Measurements from ENCODE around the gene ELF5.

ELF5 gene

GRCh38 chr11:34439610-34440198, 73.9 kb downstream of the ELF5 start:
- CTCF ChIA-PET: interaction anchor here (1.7 kb wide), 1 partner anchor 28 kb away, joined by 5 read pairs; no protein-coding TSS in a partner anchor
- POLR2A ChIA-PET: interaction anchor here (0.7 kb wide), 2 partner anchors 107 to 648 kb away, joined by 3 read pairs; no protein-coding TSS in a partner anchor
- H3K4me1 ChIP-seq (ENCODE audit: control insufficient read depth, insufficient read depth, low read length): no peaks in the 10 kb centered on the region
- peak overlapping the region; percentile 70 for H3K4me3 ChIP-seq (ENCODE audit: low read depth, low read length)
- H3K36me3 ChIP-seq (ENCODE audit: control insufficient read depth in 2 of 2, insufficient read depth in 1 of 2, low read length in 2 of 2): no peaks in the 10 kb centered on the region
- H3K27ac ChIP-seq (ENCODE audit: extremely low read depth, low read depth, low read length): no peak overlapping the region; the same call in 1 of the 2 replicates
- no peaks in the 10 kb centered on the region for H3K9me3 ChIP-seq (ENCODE audit: control insufficient read depth, insufficient read depth, low read depth, low read length)
- TF ChIP-seq HOXC10 (CRISPR knock-in tag; IDR thresholded peaks at IDR 0.05) (no peak), ZNF274 (IDR thresholded peaks at IDR 0.05; ENCODE audit: low read length) (no peak), ZNF274 (tag by site-specific recombination; IDR thresholded peaks at IDR 0.05; ENCODE audit: borderline replicate concordance) (no peak), ZNF529 (tag by site-specific recombination; IDR thresholded peaks at IDR 0.05; ENCODE audit: insufficient replicate concordance) (no peak), REPIN1 (tag by site-specific recombination; IDR thresholded peaks at IDR 0.05; ENCODE audit: low read depth) (no peak), ZNF560 (tag by site-specific recombination; IDR thresholded peaks at IDR 0.05; ENCODE audit: borderline replicate concordance) (no peak), ZNF138 (tag by site-specific recombination; IDR thresholded peaks at IDR 0.05; ENCODE audit: borderline replicate concordance) (no peak), FEZF1 (tag by site-specific recombination; IDR thresholded peaks at IDR 0.05) (no peak), ZBTB7A (tag by site-specific recombination; IDR thresholded peaks at IDR 0.05; ENCODE audit: low read depth) (no peak), RBAK (tag by site-specific recombination; IDR thresholded peaks at IDR 0.05) (no peak), ZBTB17 (tag by site-specific recombination; IDR thresholded peaks at IDR 0.05) (no peak), KLF16 (tag by site-specific recombination; IDR thresholded peaks at IDR 0.05) (no peak), BCL11A (tag by site-specific recombination; IDR thresholded peaks at IDR 0.05; ENCODE audit: low read depth) (no peak), ZNF239 (tag by site-specific recombination; IDR thresholded peaks at IDR 0.05) (no peak), ZNF148 (tag by site-specific recombination; IDR thresholded peaks at IDR 0.05; ENCODE audit: borderline replicate concordance) (no peak)

- Histone ChIP-seq H3K27ac (ENCODE audit: extremely low read depth, low read depth, low read length) (peak within 1 kb of the TSS; percentile 77), H3K4me3 (ENCODE audit: low read depth, low read length) (peak within 1 kb of the TSS; percentile 70), H3K36me3 (ENCODE audit: control insufficient read depth in 2 of 2, insufficient read depth in 1 of 2, low read length in 2 of 2) (no peaks in the 10 kb centered on the region), H3K9me3 (ENCODE audit: control insufficient read depth, insufficient read depth, low read depth, low read length) (no peaks in the 10 kb centered on the region), H3K4me1 (ENCODE audit: control insufficient read depth, insufficient read depth, low read length) (no peaks in the 10 kb centered on the region)
- POLR2A ChIA-PET: interaction anchor here (0.8 to 1.4 kb wide), 3 partner anchors 12 to 81 kb away, joined by 3 to 4 read pairs (median 3); partner anchors contain the start of gene ABTB2
- CTCF ChIA-PET: interaction anchor here (0.6 to 1.3 kb wide), 3 partner anchors 9 to 54 kb away, joined by 3 to 4 read pairs (median 4); no protein-coding TSS in a partner anchor
- TF ChIP-seq ZNF354C (tag by site-specific recombination; IDR thresholded peaks at IDR 0.05; ENCODE audit: borderline replicate concordance, low read depth): no peak
- peak; percentile 96 for TF ChIP-seq GLIS2 (tag by site-specific recombination; IDR thresholded peaks at IDR 0.05)
- no peak for TF ChIP-seq PRDM1 (tag by site-specific recombination; IDR thresholded peaks at IDR 0.05)
- TF ChIP-seq ZNF302 (tag by site-specific recombination; IDR thresholded peaks at IDR 0.05; ENCODE audit: low read depth): no peak
- no peak for TF ChIP-seq ZNF830 (tag by site-specific recombination; IDR thresholded peaks at IDR 0.05; ENCODE audit: low read depth)
- TF ChIP-seq ZNF658 (tag by site-specific recombination; IDR thresholded peaks at IDR 0.05): no peak
- no peak; the same call in 1 of the 2 replicates for TF ChIP-seq ZNF660 (tag by site-specific recombination; IDR thresholded peaks at IDR 0.05)
- TF ChIP-seq ZNF24 (tag by site-specific recombination; IDR thresholded peaks at IDR 0.05): peak; percentile 42; the same call in 1 of the 2 replicates
- peak; percentile 82 for TF ChIP-seq PBX3 (CRISPR knock-in tag; IDR thresholded peaks at IDR 0.05)
- TF ChIP-seq IKZF3 (tag by site-specific recombination; IDR thresholded peaks at IDR 0.05): no peak
- no peak for TF ChIP-seq ZNF626 (tag by site-specific recombination; IDR thresholded peaks at IDR 0.05)
- no peak for TF ChIP-seq CTCF (tag by site-specific recombination; IDR thresholded peaks at IDR 0.05)
- 0 out of 2 replicates have a peak, but pooled peaks have one; percentile 50 for TF ChIP-seq ZFP37 (tag by site-specific recombination; IDR thresholded peaks at IDR 0.05)
- no peak for TF ChIP-seq HOXC10 (CRISPR knock-in tag; IDR thresholded peaks at IDR 0.05)
- peak; percentile 87 for TF ChIP-seq MZF1 (tag by site-specific recombination; IDR thresholded peaks at IDR 0.05; ENCODE audit: borderline replicate concordance)
Observed at GRCh38 chr11:34438529-34439507, 74.8 kb downstream of the ELF5 start, which contains the start of gene CAT. Gene CAT (plus strand): TSS chr11:34438934. CDS start chr11:34439014, 80 bp downstream.
